Measurements from ENCODE around the gene APOOL. TPM values are rescaled to one million over a fixed set of nuclear protein-coding genes. Genes with fewer than 3 reads are reported as not detected.

APOOL gene
- total and polyA plus RNA-seq, 8 donors: 17.6 to 25.7 (median 18.7) TPM

DNA sequence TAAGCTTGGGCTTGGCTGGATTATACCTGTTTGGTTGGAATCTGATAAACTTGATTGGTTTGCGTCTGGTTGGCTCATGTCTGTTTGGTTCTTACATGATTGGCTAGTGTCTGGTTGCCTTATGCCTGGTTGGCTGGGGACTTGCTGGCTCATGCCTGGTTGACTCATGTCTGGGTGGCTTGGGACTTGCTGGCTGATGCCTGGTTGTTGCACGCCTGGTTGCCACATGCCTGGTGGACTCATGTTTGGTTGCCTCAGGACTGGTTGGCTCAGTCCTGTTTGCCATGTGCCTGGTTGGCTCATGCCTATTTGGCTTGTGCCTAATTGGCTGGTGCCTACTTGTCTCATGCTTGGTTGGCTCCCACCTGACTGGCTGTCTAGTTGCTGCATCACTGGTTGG is 104.5 kb downstream of the APOOL start:
- no peak for DNase-seq
- ATAC-seq: no peak
- H3K9me3 ChIP-seq: no peaks in the 10 kb centered on the region
- H3K27ac ChIP-seq: no peak overlapping the region
- no peaks in the 10 kb centered on the region for H3K36me3 ChIP-seq
- no peak overlapping the region for H3K4me3 ChIP-seq
- TF ChIP-seq, protein P1, sequence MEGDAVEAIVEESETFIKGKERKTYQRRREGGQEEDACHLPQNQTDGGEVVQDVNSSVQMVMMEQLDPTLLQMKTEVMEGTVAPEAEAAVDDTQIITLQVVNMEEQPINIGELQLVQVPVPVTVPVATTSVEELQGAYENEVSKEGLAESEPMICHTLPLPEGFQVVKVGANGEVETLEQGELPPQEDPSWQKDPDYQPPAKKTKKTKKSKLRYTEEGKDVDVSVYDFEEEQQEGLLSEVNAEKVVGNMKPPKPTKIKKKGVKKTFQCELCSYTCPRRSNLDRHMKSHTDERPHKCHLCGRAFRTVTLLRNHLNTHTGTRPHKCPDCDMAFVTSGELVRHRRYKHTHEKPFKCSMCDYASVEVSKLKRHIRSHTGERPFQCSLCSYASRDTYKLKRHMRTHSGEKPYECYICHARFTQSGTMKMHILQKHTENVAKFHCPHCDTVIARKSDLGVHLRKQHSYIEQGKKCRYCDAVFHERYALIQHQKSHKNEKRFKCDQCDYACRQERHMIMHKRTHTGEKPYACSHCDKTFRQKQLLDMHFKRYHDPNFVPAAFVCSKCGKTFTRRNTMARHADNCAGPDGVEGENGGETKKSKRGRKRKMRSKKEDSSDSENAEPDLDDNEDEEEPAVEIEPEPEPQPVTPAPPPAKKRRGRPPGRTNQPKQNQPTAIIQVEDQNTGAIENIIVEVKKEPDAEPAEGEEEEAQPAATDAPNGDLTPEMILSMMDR (IDR thresholded peaks at IDR 0.05): no peak
- intact Hi-C loops (cut with DNase I): no loop called here
- H3K4me1 ChIP-seq: no peaks in the 10 kb centered on the region
- peaks cover 0 to 4% of the 10 kb centered on the region in 2 donors for H3K27me3 ChIP-seq

DNA sequence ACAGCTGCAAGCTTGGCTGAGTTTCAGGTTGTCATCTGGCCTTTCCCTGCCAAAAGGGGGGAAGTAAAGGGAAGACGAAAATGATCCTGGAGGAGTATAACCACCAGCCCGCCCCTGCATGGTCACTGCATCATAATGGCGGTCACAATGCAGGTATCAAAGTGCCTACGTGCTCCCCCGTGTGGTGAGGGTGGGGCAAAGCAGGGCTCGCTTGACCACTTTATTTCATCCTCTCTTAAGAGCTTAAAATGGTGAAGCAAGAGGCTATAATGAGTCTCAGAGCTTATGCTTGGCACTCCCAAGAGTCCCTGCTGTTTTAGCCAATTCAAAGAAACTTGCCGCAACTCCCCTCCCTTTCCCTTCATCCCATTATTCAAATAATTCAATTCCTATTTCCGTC is 105.6 kb downstream of the APOOL start:
- Histone ChIP-seq H3K4me3 (no peak overlapping the region), H3K4me1 (no peaks in the 10 kb centered on the region), H3K27ac (no peak overlapping the region), H3K36me3 (no peaks in the 10 kb centered on the region), H3K27me3 (peaks cover 0 to 4% of the 10 kb centered on the region in 2 donors), H3K9me3 (no peaks in the 10 kb centered on the region)
- ATAC-seq (peak; percentile 45), DNase-seq (no peak)
- intact Hi-C loops (cut with DNase I): no loop called here
- TF ChIP-seq, protein P1 (IDR thresholded peaks at IDR 0.05): peak in 1 of 2 donors; percentile 28

DNA sequence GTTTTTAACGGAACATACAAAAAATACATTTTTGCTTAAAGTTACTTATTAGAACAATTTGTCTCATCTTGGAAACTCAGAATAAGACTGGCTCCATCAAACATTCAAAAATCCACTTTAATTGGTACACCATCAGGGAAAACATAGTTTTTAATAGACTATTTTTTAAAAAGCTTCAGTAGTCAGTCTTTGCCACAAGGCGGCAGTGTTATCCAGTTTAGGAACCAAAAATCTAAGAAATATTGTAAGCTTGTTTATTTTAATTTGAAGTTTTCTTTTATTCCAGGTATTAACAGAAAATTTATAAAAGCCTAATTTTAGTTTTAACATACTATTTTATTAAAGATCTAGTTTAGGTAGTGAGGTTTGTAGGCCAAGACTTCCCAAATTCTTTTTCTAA is 107.7 kb downstream of the APOOL start:
- DNase-seq: peak in 2 of 4 donors; percentile 2 to 8
- no peaks in the 10 kb centered on the region for H3K36me3 ChIP-seq

DNA sequence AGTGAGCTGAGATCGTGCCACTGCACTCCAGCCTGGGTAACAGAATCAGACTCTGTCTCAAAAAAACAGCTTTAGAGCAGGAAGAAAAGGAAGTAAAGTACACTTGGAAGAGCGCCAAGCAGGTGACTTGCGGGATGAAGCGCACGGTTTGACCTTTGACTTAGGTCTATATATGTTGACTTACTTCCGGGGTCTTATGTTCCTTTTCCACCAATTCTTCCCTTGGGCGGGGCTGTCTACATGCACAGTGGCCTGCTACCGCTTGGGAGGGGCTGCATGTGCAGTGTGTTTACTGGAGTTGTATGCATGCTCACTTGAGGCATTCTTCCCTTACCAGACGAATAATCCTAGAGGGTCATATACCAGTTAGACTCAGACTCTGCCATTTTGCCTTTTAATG is 108.6 kb downstream of the APOOL start:
- H3K4me3 ChIP-seq: no peak overlapping the region
- no peaks in the 10 kb centered on the region for H3K36me3 ChIP-seq
- intact Hi-C loops (cut with DNase I): loop anchor here in 1 of 2 donors (10.0 kb wide), 1 partner anchor 433 kb away; no protein-coding TSS in a partner anchor
- H3K27ac ChIP-seq: no peak overlapping the region
- H3K4me1 ChIP-seq: no peaks in the 10 kb centered on the region
- TF ChIP-seq, protein P1 (IDR thresholded peaks at IDR 0.05): no peak
- no peaks in the 10 kb centered on the region for H3K27me3 ChIP-seq
- DNase-seq: no peak
- H3K9me3 ChIP-seq: no peaks in the 10 kb centered on the region
- no peak for ATAC-seq

More for the DNA sequence above, 107.7 kb downstream of the APOOL start:
- ATAC-seq: no peak
- no peaks in the 10 kb centered on the region for H3K27me3 ChIP-seq
- no peaks in the 10 kb centered on the region for H3K9me3 ChIP-seq
- no peak overlapping the region for H3K4me3 ChIP-seq
- no peak overlapping the region for H3K27ac ChIP-seq
- intact Hi-C loops (cut with DNase I): loop anchor here in 1 of 2 donors (10.0 kb wide), 1 partner anchor 433 kb away; no protein-coding TSS in a partner anchor
- TF ChIP-seq, protein P1 (IDR thresholded peaks at IDR 0.05): peak in 1 of 2 donors; percentile 57
- no peaks in the 10 kb centered on the region for H3K4me1 ChIP-seq

DNA sequence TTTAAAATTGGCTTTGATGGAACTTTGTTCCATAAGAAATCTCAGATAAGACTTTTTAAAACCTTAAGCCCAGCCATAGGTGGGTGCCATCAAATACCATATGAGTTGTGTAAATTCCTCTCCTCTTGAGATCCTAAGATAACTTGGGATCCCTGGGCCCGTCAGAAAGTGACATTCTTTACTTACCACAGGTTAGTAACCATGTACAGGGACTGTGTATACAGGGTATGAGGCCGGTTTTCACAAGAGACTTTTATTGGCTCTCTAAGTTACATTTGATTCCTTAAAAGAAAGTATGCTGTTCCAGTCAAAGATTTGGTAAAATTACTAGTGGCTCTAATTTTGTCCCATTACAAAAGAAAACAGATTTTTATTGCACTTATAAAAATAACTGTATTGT is 110.1 kb downstream of the APOOL start:
- H3K9me3 ChIP-seq: no peaks in the 10 kb centered on the region

More for the DNA sequence above, 110.1 kb downstream of the APOOL start:
- DNase-seq (no peak), ATAC-seq (no peak)
- Histone ChIP-seq H3K4me1 (no peaks in the 10 kb centered on the region), H3K27me3 (no peaks in the 10 kb centered on the region), H3K27ac (no peak overlapping the region), H3K36me3 (no peaks in the 10 kb centered on the region), H3K4me3 (no peak overlapping the region)
- intact Hi-C loops (cut with DNase I): loop anchor here in 1 of 2 donors (10.0 kb wide), 1 partner anchor 431 kb away; no protein-coding TSS in a partner anchor
- TF ChIP-seq, protein P1 (IDR thresholded peaks at IDR 0.05): no peak

Data from left lung (tissue), 10 donors.